Nephron progenitor cell (in vitro differentiated cells): ENCODE data around the gene NXPH4.

Source experiments
- DNase-seq: peaks from one replicate; pipeline ENCODE4 v3.0.0; 2021
- H3K27ac Mint-ChIP-seq: 2 replicates; pipeline ENCODE4 v1.8.0; 2021; ENCODE audit warnings: mild to moderate bottlenecking, moderate library complexity, mixed read lengths
- H3K27me3 Mint-ChIP-seq: 2 replicates; pipeline ENCODE4 v1.8.0; 2021; ENCODE audit warnings: mild to moderate bottlenecking, low read depth, mixed read lengths; ENCODE audit not compliant: poor library complexity
- H3K36me3 Mint-ChIP-seq: 2 replicates; pipeline ENCODE4 v1.8.0; 2021; ENCODE audit warnings: low read depth, mixed read lengths
- H3K4me1 Mint-ChIP-seq: 2 replicates; pipeline ENCODE4 v1.8.0; 2021; ENCODE audit warnings: mixed read lengths
- H3K4me3 Mint-ChIP-seq: 2 replicates; pipeline ENCODE4 v1.8.0; 2021; ENCODE audit warnings: mild to moderate bottlenecking, moderate library complexity, mixed read lengths
- H3K9me3 Mint-ChIP-seq: 2 replicates; pipeline ENCODE4 v1.8.0; 2021; ENCODE audit warnings: mild to moderate bottlenecking, moderate library complexity, mixed read lengths
- CTCF ChIP-seq: fragments of 200-600 bp; sonication (generic); IDR thresholded peaks from 2 replicates; pipeline ENCODE4 v1.5.0; 2021; ENCODE audit warnings: antibody characterized with exemption

Gene NXPH4

GRCh38 chr12:57223191-57224165 is 6.9 kb downstream of the NXPH4 start:
- peak; percentile 70 for DNase-seq
- Mint-ChIP-seq H3K4me1 (peaks cover 92% of the 10 kb centered on the region), H3K27me3 (peaks cover 73% of the 10 kb centered on the region), H3K36me3 (no peaks in the 10 kb centered on the region), H3K27ac (peak overlapping the region; percentile 80), H3K9me3 (no peaks in the 10 kb centered on the region), H3K4me3 (peak overlapping the region; percentile 54)
- TF ChIP-seq CTCF, result no peak

DNA sequence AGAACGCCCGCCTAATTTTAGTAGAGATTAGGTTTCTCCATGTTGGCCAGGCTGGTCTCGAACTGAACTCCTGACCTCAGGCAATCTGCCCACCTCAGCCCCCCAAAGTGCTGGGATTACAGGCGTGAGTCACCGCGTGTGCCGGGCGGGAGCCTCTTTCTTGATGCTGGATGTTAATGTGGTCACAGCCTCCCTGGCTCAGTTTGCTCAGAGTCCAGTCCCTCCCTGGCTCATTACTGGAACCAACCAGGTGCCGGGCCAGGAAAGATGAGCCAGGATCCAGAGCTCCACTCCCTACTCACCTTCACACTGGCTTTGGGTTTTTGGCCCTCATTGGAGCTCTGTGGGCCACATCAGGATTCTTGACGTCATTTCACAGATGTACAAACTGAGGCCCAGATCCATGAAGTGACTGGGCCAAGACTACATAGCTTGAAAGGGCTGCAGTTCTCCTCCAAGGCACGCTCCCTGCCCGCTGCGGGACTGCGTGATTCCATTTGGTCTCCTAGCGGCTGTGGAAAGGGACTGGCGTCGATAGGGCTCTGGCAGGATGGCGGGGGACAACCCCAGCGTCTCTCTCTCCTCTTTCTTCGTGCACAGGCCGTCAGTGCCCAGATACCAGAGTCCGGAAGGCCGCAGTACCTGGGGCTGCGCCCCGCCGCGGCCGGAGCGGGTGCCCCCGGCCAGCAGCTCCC is 7.8 kb downstream of the NXPH4 start:
- TF ChIP-seq CTCF, result no peak
- H3K4me1 Mint-ChIP-seq, result peaks cover 91% of the 10 kb centered on the region

GRCh38 chr12:57224973-57225679 is 8.5 kb downstream of the NXPH4 start:
- peaks cover 92% of the 10 kb centered on the region for H3K4me1 Mint-ChIP-seq
- DNase-seq, result peak; percentile 62
- peaks cover 58% of the 10 kb centered on the region for H3K27me3 Mint-ChIP-seq
- no peak overlapping the region for H3K27ac Mint-ChIP-seq
- H3K9me3 Mint-ChIP-seq, result no peaks in the 10 kb centered on the region
- no peaks in the 10 kb centered on the region for H3K36me3 Mint-ChIP-seq
- H3K4me3 Mint-ChIP-seq, result peak overlapping the region; percentile 48
- peak; percentile 56 for TF ChIP-seq CTCF

More for the DNA sequence above, 7.8 kb downstream of the NXPH4 start:
- peak overlapping the region; percentile 80 for H3K27ac Mint-ChIP-seq
- peaks cover 64% of the 10 kb centered on the region for H3K27me3 Mint-ChIP-seq
- no peak for DNase-seq
- peak overlapping the region; percentile 54 for H3K4me3 Mint-ChIP-seq
- no peaks in the 10 kb centered on the region for H3K36me3 Mint-ChIP-seq
- no peaks in the 10 kb centered on the region for H3K9me3 Mint-ChIP-seq

DNA sequence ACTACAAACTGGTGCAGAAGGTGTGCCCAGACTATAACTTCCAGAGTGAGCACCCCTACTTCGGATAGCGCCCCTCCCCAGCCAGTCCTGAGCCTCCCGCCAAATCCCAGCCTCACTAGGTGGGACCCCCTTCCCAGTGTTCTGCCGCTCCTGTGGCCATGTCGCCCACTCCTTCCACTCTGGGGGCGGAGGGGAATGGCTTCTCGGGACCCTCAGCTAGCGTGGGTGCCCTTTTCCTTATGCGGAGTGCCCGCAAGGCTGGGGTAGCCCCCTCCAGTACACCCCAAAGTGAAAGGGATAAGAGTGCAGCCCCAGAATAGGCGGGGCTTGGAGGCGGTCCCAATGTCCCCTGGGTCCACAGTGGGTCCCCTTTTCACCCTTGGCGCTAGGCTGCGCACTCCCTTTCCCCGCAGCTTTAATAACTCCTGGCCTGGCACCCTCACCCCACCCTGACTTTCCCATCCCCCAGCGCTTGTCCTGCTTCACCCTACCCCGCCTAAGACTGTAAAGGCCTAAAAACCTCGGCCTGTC is 9.2 kb downstream of the NXPH4 start:
- Mint-ChIP-seq H3K4me1 (peaks cover 94% of the 10 kb centered on the region), H3K27me3 (peaks cover 53% of the 10 kb centered on the region), H3K27ac (no peak overlapping the region), H3K36me3 (no peaks in the 10 kb centered on the region), H3K4me3 (peak overlapping the region; percentile 71), H3K9me3 (no peaks in the 10 kb centered on the region)
- no peak for TF ChIP-seq CTCF
- no peak for DNase-seq

DNA sequence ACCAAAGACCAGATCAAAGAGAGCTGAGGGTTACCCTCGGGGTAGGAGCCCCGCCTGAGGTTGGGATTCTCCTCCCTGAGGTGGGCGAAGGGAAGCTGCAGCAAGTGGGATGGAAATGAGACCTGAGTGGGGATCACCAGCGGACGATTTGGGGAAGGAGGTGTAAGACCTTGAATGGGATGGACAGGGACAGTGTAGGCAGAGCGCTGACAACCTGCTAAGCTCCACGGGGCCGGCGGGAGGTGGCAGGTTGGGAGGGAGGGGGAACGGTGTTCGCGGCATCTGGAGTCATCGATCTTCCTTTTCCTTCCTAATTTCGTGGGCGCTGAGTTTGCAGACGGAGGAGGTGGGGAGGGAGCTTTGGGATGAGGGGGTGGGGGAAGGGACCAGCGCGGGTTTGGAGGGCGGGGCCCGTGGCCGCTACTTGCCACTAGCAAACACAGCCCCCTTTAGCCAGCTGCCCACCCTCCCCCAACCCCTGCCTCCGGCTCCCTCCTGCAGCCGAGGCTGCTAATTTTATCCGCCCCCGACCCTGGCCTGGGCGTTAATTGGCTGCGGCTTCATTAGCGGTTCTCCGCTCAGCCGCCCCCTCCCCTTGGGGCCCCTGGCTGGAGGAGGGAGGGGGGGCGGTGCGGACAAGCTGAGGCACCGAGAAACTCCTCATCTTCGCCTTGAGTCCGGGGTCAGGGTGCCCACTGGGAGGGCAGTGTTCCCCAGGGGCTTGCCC is 10.2 kb downstream of the NXPH4 start:
- H3K9me3 Mint-ChIP-seq, result no peaks in the 10 kb centered on the region
- H3K4me3 Mint-ChIP-seq, result peak overlapping the region; percentile 77
- peaks cover 45% of the 10 kb centered on the region for H3K27me3 Mint-ChIP-seq
- DNase-seq, result no peak
- peaks cover 5% of the 10 kb centered on the region for H3K36me3 Mint-ChIP-seq
- no peak for TF ChIP-seq CTCF
- peaks cover 95% of the 10 kb centered on the region for H3K4me1 Mint-ChIP-seq
- no peak overlapping the region for H3K27ac Mint-ChIP-seq
